ENCODE results near the gene CDC25B. TPM values are rescaled to one million over a fixed set of nuclear protein-coding genes. Genes with fewer than 3 reads are reported as not detected.

The CDC25B gene
- total RNA-seq, 1 donor from 2014 or later, result 24.3 TPM

DNA sequence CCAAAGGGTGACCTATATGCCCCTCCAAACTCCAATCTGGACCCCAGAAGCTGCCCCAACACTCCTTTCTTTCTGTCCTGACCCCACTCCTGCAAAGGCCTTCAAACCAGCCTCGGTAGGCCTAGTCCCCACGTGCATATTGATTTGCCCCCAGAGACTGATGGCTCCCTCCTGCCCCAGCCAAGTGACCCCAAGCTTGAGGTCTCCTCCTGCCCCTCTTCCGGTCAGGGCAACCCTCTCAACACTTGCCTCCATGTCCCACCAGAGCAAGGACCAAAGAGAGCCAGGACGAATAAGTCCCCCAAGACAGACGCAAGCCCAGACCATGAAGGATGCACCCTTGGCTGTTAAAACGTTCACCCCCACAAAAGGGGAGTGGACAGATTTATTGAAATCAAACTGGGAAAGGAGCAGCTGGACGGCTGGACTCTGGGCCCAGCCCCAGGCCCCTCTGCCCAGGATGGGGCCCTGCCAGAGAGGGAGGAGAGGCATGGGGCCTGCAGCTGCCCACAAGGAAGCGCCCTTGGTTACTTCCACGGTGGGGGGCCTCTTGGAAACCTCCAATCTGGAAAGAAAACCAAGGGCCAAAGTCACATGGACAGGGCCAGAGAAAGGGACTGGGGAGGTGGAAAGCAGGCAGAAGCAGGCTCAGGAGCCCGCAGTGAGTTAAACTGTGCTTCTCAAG, 12.5 kb upstream of the CDC25B start:
- intact Hi-C loops (cut with micrococcal nuclease), result no loop called here
- POLR2A ChIA-PET, result interaction anchor here (0.6 to 1.1 kb wide), 3 partner anchors 12 to 624 kb away, joined by 3 to 8 read pairs (median 4); partner anchors contain the start of genes ADISSP, FASTKD5 and UBOX5
- H3K9me3 Mint-ChIP-seq, result no peaks in the 10 kb centered on the region
- CTCF ChIA-PET, result no interaction called here
- ATAC-seq (ENCODE audit: low read depth), result no peak
- peaks cover 46% of the 10 kb centered on the region for H3K4me1 Mint-ChIP-seq
- H3K27me3 Mint-ChIP-seq, result peaks cover under 1% of the 10 kb centered on the region
- H3K27ac Mint-ChIP-seq, result peak overlapping the region; percentile 68
- TF ChIP-seq, protein P1, sequence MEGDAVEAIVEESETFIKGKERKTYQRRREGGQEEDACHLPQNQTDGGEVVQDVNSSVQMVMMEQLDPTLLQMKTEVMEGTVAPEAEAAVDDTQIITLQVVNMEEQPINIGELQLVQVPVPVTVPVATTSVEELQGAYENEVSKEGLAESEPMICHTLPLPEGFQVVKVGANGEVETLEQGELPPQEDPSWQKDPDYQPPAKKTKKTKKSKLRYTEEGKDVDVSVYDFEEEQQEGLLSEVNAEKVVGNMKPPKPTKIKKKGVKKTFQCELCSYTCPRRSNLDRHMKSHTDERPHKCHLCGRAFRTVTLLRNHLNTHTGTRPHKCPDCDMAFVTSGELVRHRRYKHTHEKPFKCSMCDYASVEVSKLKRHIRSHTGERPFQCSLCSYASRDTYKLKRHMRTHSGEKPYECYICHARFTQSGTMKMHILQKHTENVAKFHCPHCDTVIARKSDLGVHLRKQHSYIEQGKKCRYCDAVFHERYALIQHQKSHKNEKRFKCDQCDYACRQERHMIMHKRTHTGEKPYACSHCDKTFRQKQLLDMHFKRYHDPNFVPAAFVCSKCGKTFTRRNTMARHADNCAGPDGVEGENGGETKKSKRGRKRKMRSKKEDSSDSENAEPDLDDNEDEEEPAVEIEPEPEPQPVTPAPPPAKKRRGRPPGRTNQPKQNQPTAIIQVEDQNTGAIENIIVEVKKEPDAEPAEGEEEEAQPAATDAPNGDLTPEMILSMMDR (IDR thresholded peaks at IDR 0.05), result no peak
- peaks cover 7% of the 10 kb centered on the region for H3K36me3 Mint-ChIP-seq (ENCODE audit: low read depth)
- H3K4me3 Mint-ChIP-seq, result no peak overlapping the region
- DNase-seq, result no peak

DNA sequence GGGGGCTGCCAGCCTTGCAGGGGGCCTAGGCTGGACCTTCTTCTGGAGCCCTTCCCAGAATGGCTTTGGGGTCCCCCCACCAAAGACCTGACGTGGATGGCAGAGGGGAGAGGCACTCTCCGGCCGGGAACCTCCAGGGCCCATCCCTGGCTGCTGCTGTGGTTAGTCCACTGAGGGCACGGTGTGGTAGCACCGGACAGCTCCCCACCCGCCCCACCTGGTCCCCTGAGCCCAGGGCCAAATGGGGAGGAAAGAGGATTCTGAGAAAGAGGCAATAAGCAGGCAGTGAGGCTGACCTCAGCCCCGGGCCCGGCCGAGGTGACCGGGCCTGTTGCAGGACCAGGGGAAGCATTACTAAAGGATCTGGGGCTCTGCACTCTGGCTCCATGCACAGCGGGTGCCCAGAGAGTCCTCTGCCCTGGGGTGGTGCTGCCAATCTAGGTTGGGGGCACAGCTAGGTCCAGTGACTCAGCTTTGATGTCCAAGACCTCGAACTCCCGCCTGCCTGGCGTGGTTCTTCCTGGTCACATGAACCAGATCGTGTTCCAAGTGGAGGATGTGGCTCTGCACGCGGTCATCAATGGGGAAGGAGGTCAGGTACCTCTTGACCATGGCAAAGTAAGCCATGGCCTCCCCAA, 11.8 kb upstream of the CDC25B start:
- POLR2A ChIA-PET, result interaction anchor here (0.6 to 1.1 kb wide), 2 partner anchors 16 to 624 kb away, joined by 3 to 8 read pairs; partner anchors contain the start of genes ADISSP, FASTKD5 and UBOX5
- H3K36me3 Mint-ChIP-seq (ENCODE audit: low read depth), result peaks cover 7% of the 10 kb centered on the region

DNA sequence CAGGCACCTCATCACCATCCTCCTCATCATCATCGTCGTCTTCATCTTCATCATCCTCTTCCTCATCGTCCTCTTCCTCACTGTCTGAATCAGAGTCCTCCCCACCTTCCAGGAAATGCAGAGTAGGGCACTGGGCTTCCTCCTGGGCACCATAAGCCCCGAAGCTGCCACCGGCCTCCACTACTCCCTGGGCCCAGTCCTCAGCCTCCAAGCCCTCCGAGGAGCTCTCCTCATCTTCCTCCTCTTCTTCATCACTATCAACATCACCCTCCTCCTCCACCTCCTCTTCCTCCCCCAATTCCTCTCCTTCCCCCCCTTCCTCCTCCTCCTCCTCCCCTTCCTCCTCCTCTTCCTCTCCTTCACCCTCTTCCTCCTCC, 11.3 kb upstream of the CDC25B start:
- Mint-ChIP-seq H3K36me3 (ENCODE audit: low read depth) (peaks cover 7% of the 10 kb centered on the region), H3K4me3 (peak overlapping the region; percentile 38), H3K4me1 (peaks cover 40% of the 10 kb centered on the region), H3K27ac (peak overlapping the region; percentile 37), H3K27me3 (no peaks in the 10 kb centered on the region), H3K9me3 (no peaks in the 10 kb centered on the region)
- ChIA-PET CTCF (interaction anchor here (4.7 kb wide), 1 partner anchor 69 kb away, joined by 46 read pairs; no protein-coding TSS in a partner anchor), POLR2A (interaction anchor here (1.1 to 4.9 kb wide), 4 partner anchors 10 to 35 kb away, joined by 3 to 65 read pairs (median 23); partner anchors contain the start of genes ADISSP, AP5S1 and CDC25B)
- intact Hi-C loops (cut with micrococcal nuclease), result no loop called here
- ATAC-seq (ENCODE audit: low read depth), result no peak
- TF ChIP-seq, protein P1 (IDR thresholded peaks at IDR 0.05), result no peak
- DNase-seq, result no peak

More for the DNA sequence above, 11.8 kb upstream of the CDC25B start:
- peak overlapping the region; percentile 37 for H3K27ac Mint-ChIP-seq
- peaks cover 45% of the 10 kb centered on the region for H3K4me1 Mint-ChIP-seq
- DNase-seq (no peak), ATAC-seq (ENCODE audit: low read depth) (no peak)
- H3K4me3 Mint-ChIP-seq, result peak overlapping the region; percentile 38
- intact Hi-C loops (cut with micrococcal nuclease), result no loop called here
- CTCF ChIA-PET, result no interaction called here
- no peaks in the 10 kb centered on the region for H3K9me3 Mint-ChIP-seq
- TF ChIP-seq, protein P1 (IDR thresholded peaks at IDR 0.05), result no peak
- H3K27me3 Mint-ChIP-seq, result no peaks in the 10 kb centered on the region

DNA sequence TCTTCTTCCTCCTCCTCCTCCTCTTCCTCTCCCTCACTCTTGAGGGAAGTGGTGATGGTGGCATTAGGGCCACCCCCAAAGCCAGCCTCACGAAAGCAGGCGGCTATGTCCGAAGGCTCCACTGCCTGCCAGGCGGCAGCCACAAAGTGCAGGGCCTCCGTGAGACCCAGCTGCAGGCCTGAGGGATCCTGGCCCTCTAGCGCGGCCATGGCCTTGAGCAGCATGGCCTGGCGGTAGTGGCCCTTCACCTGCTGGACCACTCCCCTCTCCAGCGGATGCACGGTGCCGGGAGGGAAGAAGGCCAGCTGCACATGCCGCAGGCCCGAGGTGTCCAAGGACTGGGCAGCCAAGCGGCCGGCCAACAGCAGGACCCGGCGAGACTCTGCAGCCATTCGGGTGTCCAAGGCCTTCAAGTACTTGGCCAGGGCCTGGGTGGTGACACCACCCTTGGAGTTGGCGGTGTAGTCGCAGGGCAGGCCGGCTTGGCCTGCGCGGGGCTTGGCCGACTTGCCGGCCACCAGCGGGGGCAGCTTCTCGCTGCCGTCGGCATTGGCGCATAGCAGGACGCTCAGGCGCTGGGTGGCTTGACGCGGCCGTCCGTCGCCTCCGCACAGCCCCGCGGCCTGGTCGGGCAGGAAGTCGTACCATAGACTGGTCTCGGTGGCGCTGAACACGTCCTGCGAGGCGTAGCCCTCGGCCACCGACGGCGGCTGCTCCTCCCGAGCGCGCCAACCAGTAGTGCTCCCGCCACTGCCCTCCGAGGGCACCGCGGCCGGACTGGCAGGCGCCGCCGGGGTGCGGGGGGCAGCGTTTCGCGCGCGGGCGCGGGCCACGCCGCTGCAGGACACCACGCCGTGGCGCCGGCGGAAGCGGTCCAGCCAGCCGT, 10.6 kb upstream of the CDC25B start:
- Mint-ChIP-seq H3K4me3 (no peak overlapping the region), H3K27ac (no peak overlapping the region), H3K36me3 (ENCODE audit: low read depth) (peaks cover 7% of the 10 kb centered on the region), H3K9me3 (no peaks in the 10 kb centered on the region), H3K27me3 (no peaks in the 10 kb centered on the region), H3K4me1 (peaks cover 37% of the 10 kb centered on the region)
- ChIA-PET POLR2A (interaction anchor here (0.5 to 4.9 kb wide), 8 partner anchors 8 to 73 kb away, joined by 3 to 65 read pairs (median 10); partner anchors contain the start of genes ADISSP, AP5S1, CDC25B and MAVS), CTCF (interaction anchor here (1.1 to 4.7 kb wide), 5 partner anchors 8 to 300 kb away, joined by 3 to 46 read pairs (median 13); partner anchors contain the start of genes ADISSP and AP5S1)
- TF ChIP-seq, protein P1 (IDR thresholded peaks at IDR 0.05), result no peak
- ATAC-seq (ENCODE audit: low read depth), result no peak
- intact Hi-C loops (cut with micrococcal nuclease), result loop anchor here (1.0 to 2.0 kb wide), 6 partner anchors 10 to 300 kb away; partner anchors contain the start of genes AP5S1 and MAVS
- DNase-seq, result no peak

All from activated B cell treated with CpG ODN at 0.5 μM for 24 hours (primary cell).